H1 (cell line): ENCODE data around the gene THRB. TPM values are rescaled to one million over a fixed set of nuclear protein-coding genes. Genes with fewer than 3 reads are reported as not detected.

ENCODE experiments used
- ASH2L ChIP-seq: fragments of 200-600, 300-600 bp; sonication (generic); IDR thresholded peaks from one replicate; pipeline ENCODE4 v1.7.1; 2017; ENCODE audit warnings: low read length
- BCL11A ChIP-seq, 2 experiments: IDR thresholded peaks; one replicate each; pipeline ENCODE4 v1.6.1; 2011; ENCODE audit warnings: low read depth in 2 of 2, low read length in 2 of 2, mild to moderate bottlenecking in 2 of 2
- CHD7 ChIP-seq: fragments of 300-600 bp; sonication (generic); IDR thresholded peaks from 2 replicates; pipeline ENCODE4 v1.7.1; 2012; ENCODE audit warnings: low read length, moderate library complexity, mild to moderate bottlenecking, inconsistent platforms; ENCODE audit not compliant: insufficient replicate concordance
- EP300 ChIP-seq, 2 experiments: IDR thresholded peaks; 1 replicate in 1 of 2; 2 replicates in 1 of 2; pipeline ENCODE4 v1.6.1; 2011 to 2012; ENCODE audit warnings: low read depth in 2 of 2, low read length in 2 of 2, mild to moderate bottlenecking in 2 of 2, borderline replicate concordance in 1 of 2, inconsistent platforms in 1 of 2, moderate library complexity in 1 of 2
- KDM4A ChIP-seq: IDR thresholded peaks from one replicate; pipeline ENCODE4 v1.7.1; 2012; ENCODE audit warnings: low read depth, mild to moderate bottlenecking, moderate library complexity, low read length, inconsistent platforms; ENCODE audit not compliant: severe bottlenecking
- KDM5A ChIP-seq: fragments of 200-600 bp; IDR thresholded peaks from 2 replicates; pipeline ENCODE4 v1.7.1; 2012; ENCODE audit warnings: mild to moderate bottlenecking, low read length, inconsistent platforms, mixed read lengths
- SP4 ChIP-seq: IDR thresholded peaks from 2 replicates; pipeline ENCODE4 v1.6.1; 2012; ENCODE audit warnings: low read length, inconsistent platforms
- TCF12 ChIP-seq: IDR thresholded peaks from 2 replicates; pipeline ENCODE4 v1.6.1; 2011; ENCODE audit warnings: low read depth, mild to moderate bottlenecking, low read length
- TEAD4 ChIP-seq: IDR thresholded peaks from 2 replicates; pipeline ENCODE4 v1.6.1; 2012; ENCODE audit warnings: low read depth, low read length, inconsistent platforms, mixed read lengths
- polyA plus RNA-seq, 7 experiments: library from polyadenylated mRNA; depleted of rRNA in 3 of 7; stranded (reverse) in 5 of 7; unstranded in 2 of 7; fragments of >200 nt in 5 of 7; fragments of 200-250 nt in 2 of 7; gene quantifications; 1 replicate in 5 of 7; 2 replicates in 1 of 7; 4 replicates in 1 of 7; pipeline versions ENCODE4 v1.2.1 to v1.2.3, GENCODE V29; 2011 to 2013; ENCODE audit warnings: missing spikeins in 2 of 7, mixed read lengths in 2 of 7
- total RNA-seq: library from RNA; stranded (reverse); fragmentation: NEBNext Ultra II Directional; extraction: Animal tissue kit (Norgen Biotek cat#: 25700); gene quantifications from 2 replicates; pipeline ENCODE4 v1.2.1, GENCODE V29; 2021

The THRB gene
- total and polyA plus RNA-seq, 2 of the 8 experiments (the other 6 are each of a cell fraction or from before 2014, with no cell fraction given), result 0.98 to 3.9 TPM

GRCh38 chr3:24123596-24123995 lies 371.1 kb downstream of the THRB start (continued):
- TF ChIP-seq CHD7 (no peak), KDM5A (no peak), SP4 (no peak), BCL11A (IDR thresholded peaks at IDR 0.05; ENCODE audit: low read depth in 2 of 2, low read length in 2 of 2) (no peak), ASH2L (no peak), TEAD4 (no peak), KDM4A (no peak), TCF12 (no peak), EP300 (IDR thresholded peaks at IDR 0.05; ENCODE audit: borderline replicate concordance in 1 of 2, low read depth in 2 of 2, low read length in 2 of 2) (no peak)
